ENCODE data around the gene AGER. TPM values are rescaled to one million over a fixed set of nuclear protein-coding genes. Genes with fewer than 3 reads are reported as not detected.

Gene AGER
- total RNA-seq, 4 donors from 2014 or later = 0.48 to 9.3 (median 1.2) TPM

- DNase-seq (ENCODE audit: low spot score) = no peak
- TF ChIP-seq, protein P1, sequence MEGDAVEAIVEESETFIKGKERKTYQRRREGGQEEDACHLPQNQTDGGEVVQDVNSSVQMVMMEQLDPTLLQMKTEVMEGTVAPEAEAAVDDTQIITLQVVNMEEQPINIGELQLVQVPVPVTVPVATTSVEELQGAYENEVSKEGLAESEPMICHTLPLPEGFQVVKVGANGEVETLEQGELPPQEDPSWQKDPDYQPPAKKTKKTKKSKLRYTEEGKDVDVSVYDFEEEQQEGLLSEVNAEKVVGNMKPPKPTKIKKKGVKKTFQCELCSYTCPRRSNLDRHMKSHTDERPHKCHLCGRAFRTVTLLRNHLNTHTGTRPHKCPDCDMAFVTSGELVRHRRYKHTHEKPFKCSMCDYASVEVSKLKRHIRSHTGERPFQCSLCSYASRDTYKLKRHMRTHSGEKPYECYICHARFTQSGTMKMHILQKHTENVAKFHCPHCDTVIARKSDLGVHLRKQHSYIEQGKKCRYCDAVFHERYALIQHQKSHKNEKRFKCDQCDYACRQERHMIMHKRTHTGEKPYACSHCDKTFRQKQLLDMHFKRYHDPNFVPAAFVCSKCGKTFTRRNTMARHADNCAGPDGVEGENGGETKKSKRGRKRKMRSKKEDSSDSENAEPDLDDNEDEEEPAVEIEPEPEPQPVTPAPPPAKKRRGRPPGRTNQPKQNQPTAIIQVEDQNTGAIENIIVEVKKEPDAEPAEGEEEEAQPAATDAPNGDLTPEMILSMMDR (IDR thresholded peaks at IDR 0.05) = no peak
- ATAC-seq (ENCODE audit: low FRiP score) = no peak
Measured at GRCh38 chr6:32140420-32141046, 43.5 kb downstream of the AGER start.

GRCh38 chr6:32139590-32139989 lies 44.5 kb downstream of the AGER start:
- TF ChIP-seq, protein P1 (IDR thresholded peaks at IDR 0.05) = no peak
- DNase-seq (ENCODE audit: low spot score) (no peak), ATAC-seq (ENCODE audit: low FRiP score) (no peak)

- ATAC-seq (ENCODE audit: low FRiP score) (no peak), DNase-seq (ENCODE audit: low spot score) (no peak)
- TF ChIP-seq, protein P1 (IDR thresholded peaks at IDR 0.05) = no peak
Measured at GRCh38 chr6:32137454-32137853, 46.6 kb downstream of the AGER start.

GRCh38 chr6:32133786-32134185 lies 50.3 kb downstream of the AGER start:
- DNase-seq (ENCODE audit: low spot score) = no peak
- TF ChIP-seq, protein P1 (IDR thresholded peaks at IDR 0.05) = no peak
- no peak for ATAC-seq (ENCODE audit: low FRiP score)

DNA sequence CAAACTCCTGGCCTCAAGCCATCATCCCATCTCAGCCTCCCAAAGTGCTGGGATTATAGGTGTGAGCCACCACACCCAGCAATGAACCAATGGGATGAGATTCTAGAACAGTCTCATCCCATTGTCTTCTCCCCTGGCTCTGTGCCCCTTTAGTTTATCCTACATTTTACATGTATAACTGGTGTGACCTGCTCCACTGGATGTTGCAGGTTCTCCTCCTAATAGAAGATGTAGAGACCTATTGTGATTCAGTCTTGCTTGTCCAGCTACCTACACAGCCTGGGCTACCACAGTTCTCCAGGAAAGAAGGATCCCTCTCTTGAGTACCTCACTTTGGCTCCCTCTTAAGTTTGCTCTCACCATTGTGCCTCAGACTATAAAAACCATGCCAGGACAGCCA lies 51.9 kb downstream of the AGER start:
- TF ChIP-seq, protein P1 (IDR thresholded peaks at IDR 0.05) = no peak
- DNase-seq (ENCODE audit: low spot score) (no peak), ATAC-seq (ENCODE audit: low FRiP score) (no peak)

DNA sequence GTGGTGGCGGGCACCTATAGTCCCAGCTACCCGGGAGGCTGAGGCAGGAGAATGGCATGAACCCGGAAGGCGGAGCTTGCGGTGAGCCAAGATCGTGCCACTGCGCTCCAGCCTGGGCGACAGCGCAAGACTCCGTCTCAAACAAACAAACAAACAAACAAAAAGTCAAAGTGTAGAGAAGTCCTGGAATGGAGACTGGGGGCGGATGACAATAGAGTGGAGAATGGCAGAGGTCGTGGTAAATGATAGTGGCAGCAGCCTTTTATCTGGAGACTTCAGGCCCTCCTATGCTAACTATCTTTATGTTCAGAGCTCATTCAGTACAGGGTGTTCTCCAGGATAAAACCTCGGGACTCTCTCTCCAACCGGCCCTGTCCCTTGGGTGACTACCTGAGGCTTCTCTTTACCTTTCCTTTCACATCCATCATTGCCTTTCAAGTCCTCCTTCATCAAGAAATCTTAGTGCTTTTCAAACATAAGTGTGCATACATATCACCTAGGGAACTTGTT lies 52.6 kb downstream of the AGER start:
- TF ChIP-seq, protein P1 (IDR thresholded peaks at IDR 0.05) = no peak
- no peak for DNase-seq (ENCODE audit: low spot score)
- ATAC-seq (ENCODE audit: low FRiP score) = no peak

Small RNA genes within 50 kb of the gene (small RNA-seq; reads per million reads assigned to genes)
- not detected for gene AL662884.1
- gene MIR6833 = not detected

Other genes starting within 250 kb of the AGER start
- gene CFB, start 238.2 kb downstream of the AGER start, total RNA-seq = 1,000 to 10,000 TPM in 1 of 4 donors, 100 to 1,000 TPM in 2, 10 to 100 TPM in 1; 16.7 to 1,024 (median 264) TPM
- 10 to 100 TPM; 67.0 to 94.0 (median 75.0) TPM for gene NELFE, start 225.3 kb downstream of the AGER start, total RNA-seq
- 10 to 100 TPM; 31.3 to 50.8 (median 44.8) TPM for gene SKIC2, start 225.1 kb downstream of the AGER start, total RNA-seq
- 10 to 100 TPM; 15.6 to 19.9 (median 18.4) TPM for gene DXO, start 212.1 kb downstream of the AGER start, total RNA-seq
- 100 to 1,000 TPM in 3 of 4 donors, 10 to 100 TPM in 1; 16.6 to 652 (median 239) TPM for gene C4A, start 202.2 kb downstream of the AGER start, total RNA-seq
- 100 to 1,000 TPM in 3 of 4 donors, 10 to 100 TPM in 1; 15.4 to 912 (median 204) TPM for gene C4B, start 169.5 kb downstream of the AGER start, total RNA-seq
- 1 to 10 TPM in 3 of 4 donors, under 1 TPM in 1; 0.63 to 5.7 (median 2.8) TPM for gene CYP21A2, start 145.8 kb downstream of the AGER start, total RNA-seq
- gene TNXB, start 74.9 kb downstream of the AGER start, total RNA-seq = 100 to 1,000 TPM; 129 to 311 (median 137) TPM
- 10 to 100 TPM; 23.2 to 44.3 (median 24.4) TPM for gene ATF6B, start 56.0 kb downstream of the AGER start, total RNA-seq
- gene FKBPL, start 54.0 kb downstream of the AGER start, total RNA-seq = 1 to 10 TPM; 2.1 to 3.9 (median 2.7) TPM
- 1 to 10 TPM in 1 of 4 donors, under 1 TPM in 3; 0.24 to 1.0 (median 0.34) TPM for gene PRRT1, start 32.3 kb downstream of the AGER start, total RNA-seq
- gene PPT2, start 30.1 kb downstream of the AGER start, total RNA-seq = 100 to 1,000 TPM in 1 of 4 donors, 10 to 100 TPM in 3; 21.5 to 161 (median 34.3) TPM
- gene EGFL8, start 19.7 kb downstream of the AGER start, total RNA-seq = 10 to 100 TPM in 3 of 4 donors, 1 to 10 TPM in 1; 8.9 to 17.3 (median 13.3) TPM
- gene AGPAT1, start 8.2 kb downstream of the AGER start, total RNA-seq = 10 to 100 TPM; 26.4 to 40.9 (median 35.7) TPM
- 10 to 100 TPM; 35.1 to 59.1 (median 50.6) TPM for gene RNF5, start 5.8 kb downstream of the AGER start, total RNA-seq
- gene PBX2, start 5.9 kb upstream of the AGER start, total RNA-seq = 10 to 100 TPM; 27.7 to 65.3 (median 34.6) TPM
- gene GPSM3, start 8.4 kb upstream of the AGER start, total RNA-seq = 10 to 100 TPM in 3 of 4 donors, 1 to 10 TPM in 1; 9.7 to 28.3 (median 23.2) TPM
- gene NOTCH4, start 39.8 kb upstream of the AGER start, total RNA-seq = 100 to 1,000 TPM in 1 of 4 donors, 10 to 100 TPM in 3; 15.1 to 208 (median 49.7) TPM
- not detected for gene TSBP1, start 187.7 kb upstream of the AGER start, total RNA-seq
- not detected for gene BTNL2, start 222.9 kb upstream of the AGER start, total RNA-seq

Data from omental fat pad (tissue), 4 donors.